Effector memory CD8-positive, alpha-beta T cell (primary cell): ENCODE measurements around the gene MAP4K2.

Experiments used
- ATAC-seq: fragments of 150-1000 bp; cut with Tn5 transposase; replicated peaks from 2 replicates; pipeline ENCODE4 v1.10.0; 2021; ENCODE audit warnings: mild to moderate bottlenecking, moderate library complexity
- DNase-seq, 3 experiments: peaks; one replicate each; pipeline ENCODE4 v3.0.0; 2021
- H3K27ac Mint-ChIP-seq, 2 donors: one replicate each; pipeline ENCODE4 v1.8.0; 2022; ENCODE audit warnings: mild to moderate bottlenecking in 2 of 2, mixed read lengths in 2 of 2, moderate library complexity in 2 of 2
- H3K27me3 Mint-ChIP-seq, 2 donors: one replicate each; pipeline ENCODE4 v1.8.0; 2022; ENCODE audit warnings: mixed read lengths in 2 of 2
- H3K36me3 Mint-ChIP-seq: one replicate; pipeline ENCODE4 v1.8.0; 2022; ENCODE audit warnings: mild to moderate bottlenecking, moderate library complexity, mixed read lengths; ENCODE audit not compliant: insufficient read depth
- H3K4me1 Mint-ChIP-seq, 2 donors: one replicate each; pipeline ENCODE4 v1.8.0; 2022; ENCODE audit warnings: low read depth in 2 of 2, mixed read lengths in 2 of 2
- H3K4me3 Mint-ChIP-seq, 2 donors: one replicate each; pipeline ENCODE4 v1.8.0; 2022; ENCODE audit warnings: mild to moderate bottlenecking in 2 of 2, mixed read lengths in 2 of 2, moderate library complexity in 2 of 2
- H3K9me3 Mint-ChIP-seq, 2 donors: one replicate each; pipeline ENCODE4 v1.8.0; 2022; ENCODE audit warnings: mixed read lengths in 2 of 2

Gene MAP4K2

DNA sequence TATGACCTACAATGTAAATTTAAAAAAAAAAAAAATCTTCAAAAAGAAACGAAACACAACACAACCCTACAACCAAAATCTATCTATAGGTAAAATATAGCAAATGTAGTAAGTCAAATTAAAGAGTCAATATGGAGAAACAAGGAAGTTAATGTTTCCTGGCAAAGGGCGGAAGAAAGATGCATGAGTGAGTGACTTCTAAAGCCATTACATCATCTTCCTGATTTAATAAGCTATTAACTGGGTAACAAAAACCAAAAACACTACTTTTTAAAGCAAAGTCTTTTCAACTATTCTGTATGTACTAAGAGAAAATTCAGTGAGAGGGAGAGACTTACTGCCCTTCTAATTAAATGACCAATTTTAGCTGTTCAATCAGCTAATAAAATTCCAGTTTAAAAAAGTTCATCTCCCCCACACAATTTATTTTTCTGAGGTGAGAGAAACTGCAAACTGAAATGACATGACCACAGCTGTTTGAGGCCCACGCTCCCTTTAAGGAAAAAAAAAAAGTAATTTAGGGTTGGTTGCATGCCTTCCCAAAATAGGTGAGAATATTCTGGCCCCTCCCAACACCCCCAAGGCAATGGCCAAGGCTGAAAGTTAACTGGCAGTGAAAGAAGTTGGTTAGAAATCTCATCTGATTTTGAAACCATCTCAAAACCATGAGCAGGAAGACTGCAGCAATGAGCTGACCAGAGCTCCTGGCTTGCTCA lies 30.6 kb downstream of the MAP4K2 start:
- DNase-seq (no peak), ATAC-seq (no peak)
- Mint-ChIP-seq H3K9me3 (no peaks in the 10 kb centered on the region), H3K27me3 (no peaks in the 10 kb centered on the region), H3K36me3 (peaks cover 100% of the 10 kb centered on the region), H3K4me1 (peaks cover 58 to 73% of the 10 kb centered on the region in 2 donors), H3K27ac (peak overlapping the region; percentile 19 to 82), H3K4me3 (peak overlapping the region; percentile 19 to 36)

DNA sequence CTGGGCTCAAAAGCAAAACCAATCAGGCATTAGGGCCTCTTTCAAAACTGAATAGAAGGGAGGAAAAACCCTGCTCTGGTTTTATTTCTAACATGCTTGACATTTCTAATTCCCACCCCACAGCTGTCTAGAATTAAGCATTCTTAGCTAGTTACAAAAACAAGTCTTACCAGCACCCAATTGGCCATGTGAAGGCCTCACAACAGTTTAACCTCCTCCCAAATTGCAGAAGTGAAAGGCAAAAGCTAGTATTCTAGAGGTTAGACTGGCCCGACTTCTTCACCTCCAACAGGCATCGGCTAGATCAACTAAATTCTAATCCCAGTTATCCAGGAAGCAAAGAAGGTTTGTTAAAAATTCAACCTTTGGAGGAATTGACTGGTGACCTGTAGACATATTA lies 31.2 kb downstream of the MAP4K2 start:
- Mint-ChIP-seq H3K4me3 (peak overlapping the region; percentile 19 to 36), H3K27ac (peak overlapping the region; percentile 8 to 82), H3K9me3 (no peaks in the 10 kb centered on the region), H3K36me3 (peaks cover 100% of the 10 kb centered on the region), H3K4me1 (peaks cover 58 to 69% of the 10 kb centered on the region in 2 donors), H3K27me3 (no peaks in the 10 kb centered on the region)
- ATAC-seq, result no peak
- DNase-seq, result no peak

DNA sequence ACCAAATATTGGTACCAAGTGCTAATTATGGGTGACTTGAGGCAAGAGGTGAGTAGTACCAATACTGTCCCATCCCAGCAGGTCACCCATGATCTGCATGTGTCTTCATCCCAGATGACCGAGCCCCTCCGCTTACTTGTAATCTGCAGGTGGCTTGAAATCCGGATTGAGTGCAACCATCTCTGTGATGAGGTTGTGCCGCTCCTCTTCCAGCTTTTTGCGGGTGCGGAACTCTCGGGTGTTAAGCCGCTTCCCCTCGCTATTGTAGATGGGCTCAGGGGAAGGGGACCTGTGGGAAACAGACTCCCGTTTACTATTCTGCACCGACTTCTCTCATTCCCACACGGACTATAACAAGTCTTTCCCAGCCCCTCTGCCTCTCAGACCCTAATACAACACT lies 32.9 kb downstream of the MAP4K2 start:
- Mint-ChIP-seq H3K9me3 (no peaks in the 10 kb centered on the region), H3K4me1 (peaks cover 55 to 66% of the 10 kb centered on the region in 2 donors), H3K36me3 (peaks cover 100% of the 10 kb centered on the region), H3K4me3 (no peak overlapping the region), H3K27me3 (no peaks in the 10 kb centered on the region), H3K27ac (peak overlapping the region; percentile 77 to 87)
- DNase-seq (no peak), ATAC-seq (no peak)

DNA sequence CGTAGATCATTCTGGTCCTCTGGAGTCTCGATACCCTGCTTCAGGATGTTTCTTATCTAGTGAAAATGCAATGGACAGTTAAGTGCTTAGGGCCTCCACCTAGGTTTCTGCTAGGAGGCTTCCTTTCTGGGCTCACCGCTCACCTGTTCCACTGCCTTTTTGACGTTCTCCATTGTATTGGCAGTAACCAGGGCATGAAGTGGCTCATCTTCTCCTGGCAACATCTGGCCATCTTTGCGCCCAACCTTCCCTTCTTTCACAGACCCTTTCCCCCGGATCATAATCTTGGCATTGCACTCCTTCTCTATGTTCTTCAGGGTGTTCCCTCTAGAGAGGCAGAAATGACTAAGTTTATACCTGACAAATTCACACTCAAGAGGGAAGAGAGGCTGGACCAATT lies 33.7 kb downstream of the MAP4K2 start:
- peak overlapping the region; percentile 18 to 36 for H3K4me3 Mint-ChIP-seq
- no peak for DNase-seq
- peaks cover 61 to 67% of the 10 kb centered on the region in 2 donors for H3K4me1 Mint-ChIP-seq
- ATAC-seq, result no peak
- peaks cover 100% of the 10 kb centered on the region for H3K36me3 Mint-ChIP-seq
- H3K9me3 Mint-ChIP-seq, result no peaks in the 10 kb centered on the region
- H3K27me3 Mint-ChIP-seq, result no peaks in the 10 kb centered on the region
- peak overlapping the region; percentile 27 to 97 for H3K27ac Mint-ChIP-seq

DNA sequence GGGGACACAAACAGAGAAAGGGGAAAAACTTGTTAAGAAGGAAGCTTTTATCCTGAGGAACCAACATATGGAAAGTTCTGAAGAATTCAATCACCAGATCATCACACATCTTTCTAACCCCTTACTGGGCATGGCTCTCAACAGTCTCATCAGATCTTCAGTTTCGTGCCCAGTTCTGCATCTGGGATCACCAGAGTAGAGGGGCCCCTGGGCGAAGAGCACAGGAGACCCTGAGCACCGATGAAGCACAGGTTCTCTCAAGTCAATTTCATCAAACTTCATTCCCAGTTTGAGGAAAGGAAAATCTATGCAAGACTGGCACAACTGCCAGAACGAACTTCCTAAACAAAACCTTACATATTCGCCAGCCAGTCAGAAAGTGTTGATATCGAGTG lies 34.7 kb downstream of the MAP4K2 start:
- no peaks in the 10 kb centered on the region for H3K27me3 Mint-ChIP-seq
- peaks cover 67 to 69% of the 10 kb centered on the region in 2 donors for H3K4me1 Mint-ChIP-seq
- H3K27ac Mint-ChIP-seq, result peak overlapping the region; percentile 86 to 97
- H3K36me3 Mint-ChIP-seq, result peaks cover 100% of the 10 kb centered on the region
- H3K9me3 Mint-ChIP-seq, result no peaks in the 10 kb centered on the region
- no peak for ATAC-seq
- peak overlapping the region in 1 of 2 donors; percentile 34 for H3K4me3 Mint-ChIP-seq
- DNase-seq, result no peak

DNA sequence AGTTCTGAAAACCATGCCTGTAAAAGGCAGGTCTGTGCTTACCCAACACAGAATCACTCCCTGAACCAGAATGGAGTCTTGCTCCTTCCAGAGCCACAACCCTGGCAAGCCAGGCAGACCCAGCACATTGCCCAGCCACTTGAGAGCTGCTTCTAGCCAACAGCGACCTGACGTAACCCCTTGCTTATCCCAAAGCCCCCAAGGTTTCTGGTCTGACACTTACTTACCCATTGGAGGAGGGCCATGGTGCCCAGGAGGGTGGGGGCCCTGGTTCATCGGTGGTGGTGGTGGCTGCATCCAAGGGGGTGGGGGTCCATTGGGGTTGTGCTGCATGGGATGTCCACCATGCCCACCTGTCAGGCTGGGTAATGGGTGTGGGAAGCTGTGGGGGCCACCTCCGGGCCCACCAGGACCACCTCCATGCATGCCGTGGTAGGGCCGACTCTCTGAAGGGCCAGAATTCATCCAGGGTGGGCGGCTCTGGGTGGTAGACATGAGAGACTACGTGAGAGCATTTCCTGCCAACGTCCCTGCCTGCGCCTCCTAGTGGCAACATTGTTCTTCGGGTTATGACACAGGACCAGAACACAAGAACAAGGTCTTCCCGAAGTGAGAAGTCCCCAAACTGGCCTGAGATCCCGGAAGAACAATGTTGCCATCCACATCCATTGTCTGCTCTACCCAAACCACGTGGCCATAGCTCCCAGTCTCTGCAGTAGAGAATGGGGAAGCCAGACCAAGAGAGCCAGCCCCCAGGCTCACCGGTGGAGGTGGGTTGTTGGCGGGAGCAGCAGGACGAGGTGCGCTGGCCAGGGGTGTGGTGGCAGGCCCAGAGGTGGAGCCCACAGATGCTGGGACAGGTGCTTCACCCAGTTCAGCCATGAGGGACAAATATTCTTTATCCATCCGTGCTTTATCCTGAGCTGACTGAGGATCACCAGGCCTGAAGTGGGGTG lies 35.4 kb downstream of the MAP4K2 start:
- peaks cover 70 to 72% of the 10 kb centered on the region in 2 donors for H3K4me1 Mint-ChIP-seq

DNA sequence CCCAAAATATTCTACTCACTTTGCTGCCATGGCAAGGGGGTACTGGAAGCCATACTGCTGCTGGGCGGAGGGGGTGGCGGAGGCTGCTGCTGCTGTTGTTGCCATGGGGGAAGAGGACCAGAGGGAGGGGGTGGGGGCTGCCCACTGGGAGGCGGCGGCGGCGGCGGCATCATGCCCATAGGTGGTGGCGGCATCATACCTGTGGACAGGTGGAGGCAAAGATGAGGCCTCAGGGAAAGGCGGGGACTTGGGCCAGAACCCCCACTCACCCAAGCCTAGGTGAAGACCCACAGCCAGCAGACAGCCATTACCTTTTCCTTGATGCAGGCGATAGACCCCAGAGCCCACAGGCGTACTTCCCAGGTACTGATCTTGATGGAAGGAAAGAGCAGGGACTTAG lies 36.1 kb downstream of the MAP4K2 start:
- DNase-seq (no peak), ATAC-seq (no peak)
- H3K9me3 Mint-ChIP-seq, result no peaks in the 10 kb centered on the region
- no peaks in the 10 kb centered on the region for H3K27me3 Mint-ChIP-seq
- peaks cover 70 to 71% of the 10 kb centered on the region in 2 donors for H3K4me1 Mint-ChIP-seq
- H3K4me3 Mint-ChIP-seq, result peak overlapping the region in 1 of 2 donors; percentile 81
- H3K27ac Mint-ChIP-seq, result peak overlapping the region; percentile 86 to 97
- H3K36me3 Mint-ChIP-seq, result peaks cover 100% of the 10 kb centered on the region

More for the DNA sequence above, 35.4 kb downstream of the MAP4K2 start:
- peak; percentile 81 to 85 (median 84) for DNase-seq
- H3K4me3 Mint-ChIP-seq, result peak overlapping the region; percentile 64 to 81
- H3K36me3 Mint-ChIP-seq, result peaks cover 100% of the 10 kb centered on the region
- no peaks in the 10 kb centered on the region for H3K27me3 Mint-ChIP-seq
- ATAC-seq, result peak; percentile 34
- H3K27ac Mint-ChIP-seq, result peak overlapping the region; percentile 86 to 97
- no peaks in the 10 kb centered on the region for H3K9me3 Mint-ChIP-seq

DNA sequence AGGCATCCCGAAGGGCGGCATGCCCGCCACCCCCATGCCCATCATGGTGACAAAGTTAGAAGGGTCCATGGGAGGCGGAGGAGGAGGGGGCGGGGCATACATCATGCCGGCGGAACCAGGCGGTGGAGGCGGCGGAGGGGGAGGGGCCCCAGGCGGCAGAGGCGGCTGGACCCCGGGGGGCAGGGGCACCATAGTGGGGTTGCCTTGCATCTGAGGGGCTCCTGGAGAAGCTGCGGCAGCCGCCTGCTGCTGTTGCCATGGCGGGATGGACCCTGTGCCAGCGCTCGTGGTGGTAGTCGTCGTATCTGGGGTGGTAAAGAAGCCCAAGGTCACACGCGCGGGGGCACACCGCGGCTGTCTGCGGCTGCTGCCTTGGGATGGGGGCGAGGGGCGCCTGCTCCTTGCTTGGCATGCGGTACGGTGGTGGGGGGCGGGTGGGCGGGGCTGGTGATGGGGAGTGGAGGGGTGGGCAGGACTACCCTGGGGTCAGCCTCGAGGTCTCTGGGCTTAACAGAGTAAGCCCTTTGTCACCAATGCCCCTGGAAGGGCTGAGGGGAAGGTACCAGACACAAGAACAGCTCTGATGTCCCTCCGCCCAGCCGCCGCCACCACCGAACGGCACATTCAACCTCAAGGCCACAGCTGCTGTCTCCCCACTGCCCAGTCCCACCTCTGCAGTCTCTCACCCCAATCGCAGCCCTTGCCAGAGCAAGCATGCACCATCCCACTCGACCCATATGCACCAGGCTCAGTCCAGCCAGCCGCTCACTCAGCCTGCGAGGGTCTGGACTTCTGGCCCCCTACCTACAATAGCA lies 37.0 kb downstream of the MAP4K2 start:
- H3K27me3 Mint-ChIP-seq, result no peaks in the 10 kb centered on the region
- peaks cover 100% of the 10 kb centered on the region for H3K36me3 Mint-ChIP-seq
- peaks cover 65 to 76% of the 10 kb centered on the region in 2 donors for H3K4me1 Mint-ChIP-seq

DNA sequence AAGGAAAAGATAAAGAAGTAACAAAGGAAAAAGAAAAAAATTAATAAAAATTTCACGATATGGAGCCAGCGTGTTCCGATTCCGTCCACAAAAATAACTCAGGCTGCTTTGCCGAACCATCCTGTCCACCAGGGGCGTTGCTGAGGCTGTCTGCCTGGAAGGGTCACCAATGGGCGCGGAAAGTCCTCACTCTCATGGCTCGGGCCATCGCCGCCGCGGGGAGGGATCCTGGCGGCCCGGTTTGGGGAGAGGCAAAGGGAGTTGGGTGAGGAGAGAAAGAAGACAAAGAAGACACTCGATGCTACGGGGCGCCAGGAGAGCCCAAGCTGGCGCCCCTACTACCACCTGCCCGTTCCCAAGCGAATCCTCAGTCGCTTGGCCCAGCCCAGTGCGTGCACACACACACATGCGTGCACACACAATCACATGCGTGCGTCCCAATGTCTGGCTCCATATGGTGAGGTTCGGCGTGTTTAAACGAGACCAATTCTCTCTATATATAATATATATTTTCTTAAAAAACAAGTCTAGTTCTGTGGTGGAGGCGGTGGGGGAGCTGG lies 37.6 kb downstream of the MAP4K2 start:
- H3K27ac Mint-ChIP-seq, result peak overlapping the region; percentile 85 to 97
- no peak for DNase-seq
- H3K27me3 Mint-ChIP-seq, result no peaks in the 10 kb centered on the region
- peaks cover 65 to 78% of the 10 kb centered on the region in 2 donors for H3K4me1 Mint-ChIP-seq
- H3K9me3 Mint-ChIP-seq, result no peaks in the 10 kb centered on the region
- peak overlapping the region; percentile 81 to 82 for H3K4me3 Mint-ChIP-seq
- no peak for ATAC-seq
- H3K36me3 Mint-ChIP-seq, result peaks cover 100% of the 10 kb centered on the region

More for the DNA sequence above, 37.0 kb downstream of the MAP4K2 start:
- no peak for DNase-seq
- ATAC-seq, result no peak
- peak overlapping the region; percentile 86 to 97 for H3K27ac Mint-ChIP-seq
- no peaks in the 10 kb centered on the region for H3K9me3 Mint-ChIP-seq
- peak overlapping the region; percentile 81 to 82 for H3K4me3 Mint-ChIP-seq

DNA sequence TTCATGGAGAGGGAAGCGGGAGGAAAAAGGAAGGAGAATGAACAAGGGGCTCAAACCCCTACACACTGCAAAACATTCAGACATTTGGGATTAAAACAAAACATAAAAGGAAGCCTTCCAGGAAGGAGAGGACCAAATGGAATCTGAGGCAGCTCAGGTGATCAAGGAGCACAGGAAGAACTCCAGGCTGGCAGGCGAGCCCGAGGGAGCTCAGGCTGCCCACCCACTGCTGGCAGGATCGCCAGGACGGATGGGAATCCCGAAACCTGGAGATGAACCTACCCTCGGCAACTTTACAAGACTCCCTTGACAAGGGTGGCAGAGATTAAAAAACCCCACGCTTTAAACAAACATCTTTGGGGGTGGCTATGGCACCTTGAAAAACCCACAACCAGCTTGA lies 38.3 kb downstream of the MAP4K2 start:
- Mint-ChIP-seq H3K27me3 (no peaks in the 10 kb centered on the region), H3K27ac (peak overlapping the region; percentile 85 to 97), H3K9me3 (no peaks in the 10 kb centered on the region), H3K4me3 (peak overlapping the region; percentile 81 to 82), H3K36me3 (peaks cover 100% of the 10 kb centered on the region), H3K4me1 (peaks cover 65 to 82% of the 10 kb centered on the region in 2 donors)
- no peak for ATAC-seq
- no peak for DNase-seq

DNA sequence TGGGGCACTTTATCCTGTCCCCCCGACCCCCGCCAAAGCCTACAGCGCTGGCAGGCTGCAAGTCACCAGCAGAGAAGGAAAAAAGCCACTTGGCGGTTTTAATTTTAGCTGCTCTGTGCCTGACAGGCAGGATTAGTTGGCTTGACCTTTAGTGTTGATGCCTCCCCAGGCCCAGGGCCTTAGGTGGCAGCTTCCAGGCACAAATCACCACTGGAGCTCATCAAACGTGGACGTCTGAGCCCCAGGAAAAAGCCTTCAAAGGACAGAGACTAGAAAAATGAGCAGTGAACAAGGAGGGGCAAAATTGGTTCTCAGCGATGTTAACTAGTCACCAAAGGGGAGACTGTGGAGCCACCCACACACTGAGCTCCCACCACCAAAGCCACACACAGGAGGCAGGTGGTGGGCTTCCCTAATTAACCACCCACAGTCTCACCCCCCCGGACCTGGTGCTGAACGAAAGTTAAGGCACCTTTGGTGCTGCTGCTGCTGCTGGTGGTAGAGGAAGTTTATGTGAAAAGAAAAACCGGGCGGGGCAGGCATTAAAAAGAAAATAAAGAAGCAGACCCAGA lies 38.9 kb downstream of the MAP4K2 start:
- peaks cover 100% of the 10 kb centered on the region for H3K36me3 Mint-ChIP-seq

DNA sequence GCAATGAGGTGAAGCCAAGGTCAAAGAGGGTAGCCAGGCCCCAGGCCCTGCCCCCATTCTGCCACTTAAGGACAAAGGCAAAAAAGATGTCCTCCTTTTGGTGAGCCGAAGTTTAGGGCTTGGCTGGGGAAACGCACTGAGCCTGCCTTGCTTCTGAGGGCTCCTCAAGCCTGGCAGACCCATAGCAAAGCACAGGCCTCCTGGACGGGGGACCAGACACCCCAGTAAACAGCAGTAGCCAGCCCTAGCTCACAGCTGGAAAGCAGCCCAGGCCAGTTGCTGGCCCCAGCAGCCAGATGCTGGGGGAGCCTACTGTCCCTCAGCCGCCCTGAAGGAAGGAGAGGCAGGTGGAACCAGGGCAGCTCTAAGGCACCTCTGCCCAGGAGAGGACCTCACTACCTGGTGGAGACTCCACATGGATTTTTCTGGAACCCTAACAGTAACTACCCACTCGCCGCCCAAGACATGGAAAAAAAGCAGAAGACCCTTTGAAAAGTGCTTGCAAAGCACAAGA lies 39.4 kb downstream of the MAP4K2 start:
- Mint-ChIP-seq H3K4me3 (peak overlapping the region; percentile 81 to 82), H3K4me1 (peaks cover 63 to 80% of the 10 kb centered on the region in 2 donors), H3K36me3 (peaks cover 100% of the 10 kb centered on the region), H3K9me3 (no peaks in the 10 kb centered on the region), H3K27ac (peak overlapping the region; percentile 85 to 97), H3K27me3 (no peaks in the 10 kb centered on the region)
- ATAC-seq (peak; percentile 4), DNase-seq (no peak)

More for the DNA sequence above, 38.9 kb downstream of the MAP4K2 start:
- Mint-ChIP-seq H3K27me3 (no peaks in the 10 kb centered on the region), H3K27ac (peak overlapping the region; percentile 85 to 97), H3K4me3 (peak overlapping the region; percentile 81 to 82), H3K9me3 (no peaks in the 10 kb centered on the region), H3K4me1 (peaks cover 64 to 83% of the 10 kb centered on the region in 2 donors)
- peak; percentile 63 to 72 (median 67) for DNase-seq
- ATAC-seq, result peak; percentile 77
